ENCODE data around the gene ANKRD16.
A peak's percentile ranks its signal among the peaks of the same experiment; 100 is the strongest.
"Not testable (repeated sequence)": the region's sequence is repeated elsewhere in the genome, so short reads cannot be mapped to it uniquely, and the experiment has no call there.

The ANKRD16 gene

DNA sequence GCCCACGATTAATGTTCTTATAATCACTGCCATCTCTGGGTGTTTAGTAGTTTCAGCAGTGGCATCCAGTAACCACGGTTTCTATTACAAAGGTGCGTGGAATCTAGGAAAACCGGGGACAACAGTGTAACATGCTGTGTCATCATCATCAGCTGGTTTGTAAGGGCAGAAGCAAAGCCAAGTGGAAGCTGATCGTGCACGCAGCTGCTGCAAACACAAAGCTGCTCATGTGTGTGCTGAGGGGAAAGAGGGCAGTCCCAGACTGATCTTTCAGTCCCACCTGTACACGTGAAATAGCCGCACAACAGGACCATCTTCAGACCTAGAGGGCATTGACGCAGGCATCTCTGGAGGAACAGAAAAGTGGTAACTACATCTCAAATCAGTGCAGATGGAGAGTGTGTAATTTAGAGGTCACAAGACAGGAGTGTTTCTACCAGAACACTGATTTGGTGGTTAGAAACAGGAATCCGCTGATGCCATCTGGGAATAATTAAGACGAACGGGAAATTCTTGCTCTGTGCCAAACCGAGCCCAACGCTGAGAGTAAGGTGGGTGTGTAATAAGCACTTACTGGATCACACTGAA, 13.4 kb downstream of the ANKRD16 start:
- peak; percentile 82 for DNase-seq (ENCODE audit: low spot score)

DNA sequence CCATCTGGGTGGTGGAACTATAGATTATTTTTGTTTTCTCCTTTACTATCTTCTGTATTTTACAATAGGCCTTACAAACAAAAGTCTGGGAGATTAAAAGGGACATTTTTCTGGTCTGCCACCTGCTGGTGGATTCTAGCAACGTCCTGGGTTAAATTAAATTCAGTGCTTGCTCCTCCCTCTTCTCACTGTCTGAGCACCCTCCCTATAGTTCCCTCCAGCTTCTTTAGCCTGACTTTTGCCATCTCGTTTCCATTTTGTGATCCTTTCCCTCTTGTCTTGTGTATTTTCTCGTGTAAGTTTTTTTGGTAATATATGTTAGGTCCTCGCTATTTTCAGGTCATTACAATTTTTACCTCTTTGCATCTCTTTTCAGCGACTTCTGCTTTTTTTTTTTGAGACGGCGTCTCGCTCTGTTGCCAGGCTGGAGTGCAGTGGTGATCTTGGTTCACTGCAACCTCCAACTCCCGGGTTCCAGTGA, 16.1 kb downstream of the ANKRD16 start:
- peak; percentile 82 for DNase-seq (ENCODE audit: low spot score)

DNA sequence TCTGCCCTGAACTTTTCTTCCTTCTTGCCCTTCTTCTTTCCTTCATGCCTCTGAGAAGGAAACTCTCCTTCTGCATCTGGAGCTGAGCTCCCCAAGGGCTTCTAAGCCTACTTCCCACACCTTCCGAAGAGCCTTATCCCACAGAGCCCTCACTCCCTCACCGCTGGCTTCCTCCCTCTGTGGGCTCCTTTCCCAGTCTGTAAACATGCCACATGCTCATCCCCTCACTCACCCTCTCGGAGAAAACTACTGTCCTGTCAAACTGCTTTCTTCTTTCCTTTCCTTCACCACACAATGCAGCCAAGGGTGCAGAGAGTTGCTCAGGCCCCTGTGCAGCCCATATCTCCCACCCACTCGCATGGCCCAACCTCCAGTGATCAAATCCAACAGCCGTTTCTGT, 18.1 kb downstream of the ANKRD16 start:
- DNase-seq (ENCODE audit: low spot score): no peak

DNA sequence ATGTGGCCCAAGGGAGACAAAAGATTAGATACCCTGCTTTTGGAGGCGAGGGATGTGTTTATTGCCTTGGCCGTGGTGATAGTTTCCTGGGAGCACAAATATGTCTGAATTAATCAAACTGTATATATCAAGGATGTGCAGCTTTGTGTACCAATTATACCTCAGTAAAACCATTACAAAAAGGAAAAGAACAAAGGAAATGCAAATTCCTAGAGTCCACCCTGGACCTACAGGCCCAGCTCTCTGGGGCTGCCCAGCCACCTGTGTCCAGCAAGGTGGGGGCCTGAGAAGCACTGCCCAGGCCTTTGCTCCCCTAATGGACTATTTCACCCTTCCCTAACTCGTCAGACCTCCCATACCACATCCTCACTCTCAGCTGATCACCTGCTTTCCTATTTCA, 20.5 kb downstream of the ANKRD16 start:
- no peak for DNase-seq (ENCODE audit: low spot score)

DNA sequence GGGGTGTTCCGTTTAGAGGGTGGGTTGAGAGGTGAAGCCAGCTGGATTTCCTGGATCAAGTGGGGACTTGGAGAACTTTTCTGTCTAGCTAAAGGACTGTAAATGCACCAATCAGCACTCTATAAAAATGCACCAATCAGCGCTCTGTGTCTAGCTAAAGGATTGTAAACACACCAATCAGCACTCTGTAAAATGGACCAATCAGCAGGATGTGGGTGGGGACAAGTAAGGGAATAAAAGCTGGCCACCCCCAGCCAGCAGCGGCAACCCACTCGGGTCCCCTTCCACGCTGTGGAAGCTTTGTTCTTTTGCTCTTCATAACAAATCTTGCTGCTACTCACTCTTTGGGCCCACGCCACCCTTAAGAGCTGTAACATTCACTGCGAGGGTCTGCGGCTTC, 21.3 kb downstream of the ANKRD16 start:
- not testable (repeated sequence) for DNase-seq (ENCODE audit: low spot score)

DNA sequence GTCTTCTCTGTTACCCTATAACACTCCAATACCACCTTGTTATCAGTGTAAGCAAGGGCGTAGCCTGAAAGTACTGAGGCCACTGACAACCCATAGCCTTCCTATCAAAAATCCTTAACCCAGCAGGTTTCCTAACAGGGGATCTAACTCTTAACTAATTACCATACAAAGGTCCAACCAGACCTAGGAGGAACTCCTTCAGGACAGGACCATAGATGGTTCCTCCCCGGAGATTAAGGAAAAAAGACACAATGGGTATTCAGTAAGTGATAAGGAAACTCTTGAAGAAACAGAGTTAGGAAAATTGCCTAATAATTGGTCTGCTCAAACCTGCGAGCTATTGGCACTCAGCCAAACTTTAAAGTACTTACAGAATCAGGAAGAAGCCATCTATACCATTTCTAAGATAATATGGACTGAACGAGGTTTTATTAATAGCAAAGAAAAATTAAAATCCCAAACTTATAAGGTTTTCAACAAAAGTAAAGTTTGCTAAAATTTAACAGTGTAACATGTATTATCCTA, 22.5 kb downstream of the ANKRD16 start:
- DNase-seq (ENCODE audit: low spot score): not testable (repeated sequence)

DNA sequence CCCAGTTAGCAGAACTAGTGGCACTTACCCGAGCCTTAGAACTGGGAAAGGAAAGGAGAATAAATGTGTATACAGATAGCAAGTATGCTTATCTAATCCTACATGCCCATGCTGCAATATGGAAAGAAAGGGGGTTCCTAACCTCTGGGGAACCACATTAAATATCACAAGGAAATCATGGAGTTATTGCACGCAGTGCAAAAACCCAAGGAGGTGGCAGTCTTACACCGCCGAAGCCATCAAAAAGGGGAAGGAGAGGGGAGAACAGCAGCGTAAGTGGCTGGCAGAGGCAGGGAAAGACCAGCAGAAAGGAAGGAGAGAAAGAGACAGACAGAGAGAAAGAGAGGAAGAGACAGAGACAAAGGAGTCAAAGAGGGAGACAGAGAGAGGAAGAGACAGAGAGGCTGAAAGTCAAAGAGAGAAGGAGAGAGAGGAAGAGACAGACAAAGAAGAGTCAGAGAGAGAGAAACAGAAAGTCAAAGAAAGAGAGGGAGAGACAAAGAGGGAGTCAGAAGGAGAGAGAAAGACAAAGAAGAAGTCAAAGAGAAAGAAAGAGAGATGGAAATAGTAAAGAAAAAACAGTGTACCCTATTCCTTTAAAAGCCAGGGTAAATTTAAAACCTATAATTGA, 23.1 kb downstream of the ANKRD16 start:
- DNase-seq (ENCODE audit: low spot score): not testable (repeated sequence)

DNA sequence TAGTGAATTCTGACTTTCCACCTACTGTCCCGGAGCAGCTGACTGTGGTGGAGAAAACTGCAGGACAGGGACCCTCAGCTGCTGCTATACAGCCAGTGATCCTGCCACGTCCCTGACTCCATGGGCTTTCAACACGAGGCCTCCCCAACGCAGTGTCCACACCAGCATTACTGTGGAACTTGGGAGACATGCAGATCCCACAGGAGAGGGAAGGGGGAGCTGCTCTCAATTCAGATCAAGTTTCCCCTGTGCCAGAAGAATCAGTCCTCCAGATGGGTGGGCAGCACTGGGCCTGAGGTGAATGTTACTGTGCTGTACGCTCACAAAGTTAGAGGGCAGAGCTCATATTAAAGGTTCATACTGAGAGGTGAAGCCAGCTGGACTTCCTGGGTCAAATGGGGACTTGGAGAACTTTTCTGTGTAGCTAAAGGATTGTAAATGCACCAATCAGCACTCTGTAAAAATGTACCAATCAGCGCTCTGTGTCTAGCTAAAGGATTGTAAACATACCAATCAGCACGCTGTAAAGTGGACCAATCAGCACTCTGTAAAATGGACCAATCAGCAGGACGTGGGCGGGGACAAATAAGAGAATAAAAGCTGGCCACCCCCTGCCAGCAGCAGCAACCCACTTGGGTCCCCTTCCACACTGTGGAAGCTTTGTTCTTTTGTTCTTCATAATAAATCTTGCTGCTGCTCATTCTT, 26.6 kb downstream of the ANKRD16 start:
- DNase-seq (ENCODE audit: low spot score): not testable (repeated sequence)

DNA sequence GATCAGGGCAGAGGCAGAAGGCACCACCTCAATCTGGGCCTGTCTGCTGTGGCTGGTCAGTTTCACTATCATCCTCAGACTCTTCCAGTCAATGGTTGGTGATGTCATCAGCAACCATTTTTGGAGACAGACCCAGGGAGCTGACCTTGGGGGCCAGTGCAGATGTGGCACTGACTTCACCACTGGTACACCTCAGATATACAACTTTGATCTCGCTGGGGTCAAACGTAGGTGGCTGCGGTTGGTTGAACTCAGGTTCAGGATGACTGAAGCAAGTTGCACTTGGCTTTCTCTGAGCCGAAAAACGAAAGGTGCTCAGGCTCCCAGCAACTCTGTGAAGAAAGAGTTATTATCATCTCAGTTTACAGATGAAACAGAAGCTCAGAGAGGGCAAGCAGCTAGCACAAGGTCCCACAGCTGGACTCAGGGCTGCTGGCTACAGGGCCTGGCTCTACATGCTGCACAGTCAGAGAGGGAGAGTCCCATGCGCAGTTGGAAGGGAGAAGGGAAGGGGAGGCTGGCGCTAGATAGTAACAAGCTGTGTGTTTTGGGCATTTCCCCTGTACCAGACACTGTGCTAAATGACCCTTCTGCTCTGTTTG, 27.2 kb downstream of the ANKRD16 start:
- DNase-seq (ENCODE audit: low spot score): no peak

DNA sequence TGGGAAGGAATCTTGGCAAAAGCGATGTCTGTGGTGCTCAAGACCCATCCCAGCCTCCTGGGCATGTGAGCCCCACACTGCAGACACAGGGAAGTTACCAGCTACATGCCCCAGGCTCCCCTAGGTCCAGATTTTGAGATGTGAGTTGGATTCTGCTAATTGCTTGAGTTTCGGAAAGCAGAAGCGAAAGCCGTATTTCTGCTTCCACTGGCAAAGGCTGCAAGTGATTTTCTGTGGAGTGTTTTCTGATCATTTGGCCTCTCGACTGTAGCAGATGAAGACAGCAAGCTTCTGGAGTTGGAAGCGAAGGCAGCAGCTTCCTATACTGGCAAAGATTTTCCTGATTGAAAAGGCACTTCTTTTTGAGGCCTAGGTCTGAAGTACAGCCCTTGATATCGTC, 29.6 kb downstream of the ANKRD16 start:
- DNase-seq (ENCODE audit: low spot score): no peak

DNA sequence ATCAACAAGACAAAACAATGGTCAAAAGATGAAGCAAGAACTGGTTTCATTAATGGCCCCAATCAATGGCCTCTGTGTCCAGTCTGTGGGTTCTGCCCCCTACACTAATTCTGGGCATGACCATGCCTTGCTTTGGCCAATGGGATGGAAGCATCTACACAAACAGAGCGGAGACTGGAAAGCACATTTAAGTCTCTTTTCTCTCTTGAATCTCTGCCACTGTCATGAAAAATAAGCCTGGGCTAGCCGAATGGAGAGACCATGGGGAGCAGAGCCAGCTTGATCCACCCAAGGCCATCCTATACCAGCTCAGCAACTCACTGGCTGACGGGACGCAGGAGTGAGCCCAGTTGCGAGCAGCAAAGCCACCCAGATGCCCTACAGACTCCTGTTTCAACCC, 30.9 kb downstream of the ANKRD16 start:
- no peak for DNase-seq (ENCODE audit: low spot score)

DNA sequence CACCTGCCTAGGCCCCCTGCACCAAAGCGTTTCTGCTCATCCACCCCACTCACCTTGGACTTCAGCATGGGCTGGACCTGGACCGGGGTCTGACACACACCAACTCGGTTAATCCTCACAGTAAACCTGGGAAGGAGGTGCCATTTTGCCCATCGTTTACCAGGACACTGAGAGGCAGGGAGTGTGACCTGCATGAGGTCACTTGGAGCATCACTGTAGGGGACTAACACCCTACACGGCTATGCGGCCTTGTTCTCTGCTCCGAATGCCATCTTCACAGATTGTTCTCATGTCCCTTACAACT, 33.0 kb downstream of the ANKRD16 start:
- DNase-seq (ENCODE audit: low spot score): no peak

DNA sequence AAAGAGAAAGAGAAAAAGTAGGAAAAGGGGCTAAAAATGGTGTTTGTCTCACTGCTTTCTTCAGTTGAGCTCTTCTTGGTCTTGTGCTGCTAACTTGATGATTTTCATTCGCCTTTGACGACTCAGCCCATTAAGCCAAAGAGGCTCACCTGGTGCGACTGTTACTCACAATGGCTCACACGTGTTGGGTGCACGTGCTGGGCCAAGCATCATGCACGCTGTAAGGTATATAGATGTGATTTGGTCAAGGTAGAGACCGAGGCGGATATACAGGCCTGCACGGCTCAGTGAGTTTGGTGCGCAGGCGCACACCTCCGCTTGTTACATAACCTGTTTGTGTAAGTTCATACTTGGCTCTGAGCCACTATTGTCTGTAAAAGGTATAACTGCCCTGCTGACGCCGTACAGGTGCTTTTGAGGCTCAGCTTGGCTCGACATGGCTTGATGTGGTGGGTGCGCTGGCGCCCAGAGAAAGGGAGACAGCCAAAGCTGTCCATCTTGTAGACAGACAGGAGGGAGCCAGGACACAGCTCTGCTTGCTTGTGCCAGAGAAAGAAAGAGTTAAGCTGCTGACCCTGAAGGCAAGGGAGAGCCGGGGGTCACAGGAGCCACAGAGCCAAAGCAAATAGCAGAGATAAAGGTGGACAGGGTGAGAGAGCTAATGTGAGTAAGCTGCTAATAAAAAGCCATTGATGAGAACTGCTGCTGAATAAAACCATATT, 33.6 kb downstream of the ANKRD16 start:
- no peak for DNase-seq (ENCODE audit: low spot score)

DNA sequence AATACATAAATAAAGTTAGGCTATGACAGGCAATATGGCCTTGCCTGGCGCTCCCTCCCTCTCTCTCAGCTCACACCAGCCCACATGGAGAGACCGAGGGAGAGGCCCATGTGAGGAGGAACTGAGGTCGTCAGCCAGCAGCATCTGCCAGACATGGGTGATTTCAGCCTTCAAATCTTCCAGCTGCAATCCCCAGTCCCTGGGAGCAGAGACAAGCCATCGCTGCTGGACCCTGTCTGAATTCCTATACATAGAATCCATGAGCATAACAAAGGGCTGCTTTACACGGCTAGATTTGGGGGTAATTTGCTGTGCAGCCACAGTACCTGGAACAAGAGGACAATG, 35.6 kb downstream of the ANKRD16 start:
- no peak for DNase-seq (ENCODE audit: low spot score)

DNA sequence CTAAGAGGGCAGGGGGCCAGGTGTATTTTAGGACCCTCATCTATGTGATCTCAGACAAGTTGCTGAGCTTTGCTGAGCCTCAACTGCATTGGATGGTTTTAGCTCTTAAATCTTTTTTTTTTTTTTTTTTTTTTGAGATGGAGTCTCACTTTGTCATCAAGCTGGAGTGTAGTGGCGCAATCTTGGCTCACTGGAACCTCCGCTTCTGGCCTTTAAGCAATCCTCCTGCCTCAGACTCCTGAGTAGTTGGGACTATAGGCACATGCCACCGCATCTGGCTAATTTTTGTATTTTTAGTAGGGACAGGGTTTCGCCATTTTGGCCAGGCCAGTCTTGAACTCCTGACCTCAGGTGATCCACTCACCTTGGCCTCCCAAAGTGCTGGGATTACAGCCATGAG, 43.0 kb downstream of the ANKRD16 start:
- DNase-seq (ENCODE audit: low spot score): not testable (repeated sequence)

DNA sequence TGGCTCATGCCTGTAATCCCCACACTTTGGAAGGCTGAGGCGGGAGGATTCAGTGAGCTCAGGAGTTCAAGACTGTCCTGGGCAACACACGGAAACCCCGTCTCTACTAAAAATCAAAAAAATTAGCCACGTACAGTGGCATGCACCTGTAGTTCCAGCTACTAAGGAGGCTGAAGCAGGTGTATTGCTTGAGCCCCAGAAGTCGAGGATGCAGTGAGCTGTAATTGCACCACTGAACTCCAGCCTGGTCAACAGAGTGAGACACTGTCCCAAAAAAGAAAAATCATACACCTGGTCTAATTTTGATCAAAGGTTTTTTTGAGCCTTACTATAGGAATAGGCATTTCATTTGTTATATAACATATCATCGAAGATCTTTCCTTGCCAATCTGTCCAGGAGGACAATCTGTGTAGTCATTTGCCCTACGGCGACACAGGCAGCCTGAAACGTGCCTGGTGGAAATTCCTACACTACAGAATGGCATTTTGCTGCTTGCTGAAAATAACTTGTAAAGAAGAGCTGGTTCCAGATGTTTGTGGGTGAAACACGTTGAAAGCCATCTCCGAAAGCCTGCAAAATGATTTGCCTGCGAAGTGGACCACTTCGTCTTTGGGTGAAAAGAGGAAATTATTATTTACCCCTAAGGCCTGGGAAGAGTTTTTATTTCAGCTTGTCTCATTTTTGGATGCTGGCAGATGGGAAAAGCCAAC, 45.2 kb downstream of the ANKRD16 start:
- DNase-seq (ENCODE audit: low spot score): peak; percentile 53

DNA sequence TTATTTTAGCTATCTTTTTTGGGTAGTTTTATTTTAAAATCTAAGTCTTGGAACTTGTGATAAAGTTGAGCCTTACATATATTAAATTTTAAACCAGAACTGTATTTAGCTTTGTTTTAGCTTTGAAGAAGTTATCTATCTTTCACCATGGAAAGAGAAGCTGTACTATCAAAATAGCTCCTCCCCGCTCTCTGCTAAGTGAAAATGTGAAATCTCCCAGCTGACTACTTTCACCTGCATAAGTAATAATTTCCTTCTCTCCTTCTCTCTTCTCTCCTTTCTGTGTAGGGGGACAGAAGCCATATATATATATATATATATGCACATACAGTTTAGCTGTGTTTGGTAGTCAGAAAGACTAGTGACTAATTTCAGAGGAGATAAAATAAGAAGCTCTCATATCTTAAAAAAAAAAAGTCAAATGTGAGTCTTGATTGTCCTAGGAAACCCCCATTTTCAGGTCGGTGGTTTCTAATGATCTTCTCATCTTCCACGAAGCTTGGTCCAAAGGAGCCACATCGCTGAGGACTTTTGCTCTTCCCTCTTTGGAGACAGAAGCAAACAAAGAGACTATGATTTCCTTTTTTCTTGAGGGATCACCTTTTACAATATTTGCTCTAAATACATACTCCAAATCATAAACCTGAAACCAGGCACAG, 45.9 kb downstream of the ANKRD16 start:
- DNase-seq (ENCODE audit: low spot score): no peak

DNA sequence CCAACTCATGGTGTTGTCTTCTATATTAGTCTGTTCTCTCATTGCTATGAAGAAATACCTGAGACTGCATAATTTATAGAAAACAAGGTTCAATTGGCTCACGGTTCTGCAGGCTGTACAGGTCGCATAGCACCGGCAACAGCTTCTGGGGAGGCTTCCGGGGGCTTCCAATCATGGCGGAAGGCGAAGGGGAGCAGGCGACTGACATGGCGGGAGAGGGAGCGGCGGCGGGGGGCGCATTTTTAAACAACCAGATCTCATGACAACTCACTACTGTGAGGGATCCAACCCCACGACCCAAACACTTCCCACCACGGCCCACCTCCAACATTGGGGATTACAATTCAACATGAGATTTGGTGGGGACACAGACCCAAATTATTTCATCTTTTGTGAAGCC, 47.7 kb downstream of the ANKRD16 start:
- DNase-seq (ENCODE audit: low spot score): no peak

DNA sequence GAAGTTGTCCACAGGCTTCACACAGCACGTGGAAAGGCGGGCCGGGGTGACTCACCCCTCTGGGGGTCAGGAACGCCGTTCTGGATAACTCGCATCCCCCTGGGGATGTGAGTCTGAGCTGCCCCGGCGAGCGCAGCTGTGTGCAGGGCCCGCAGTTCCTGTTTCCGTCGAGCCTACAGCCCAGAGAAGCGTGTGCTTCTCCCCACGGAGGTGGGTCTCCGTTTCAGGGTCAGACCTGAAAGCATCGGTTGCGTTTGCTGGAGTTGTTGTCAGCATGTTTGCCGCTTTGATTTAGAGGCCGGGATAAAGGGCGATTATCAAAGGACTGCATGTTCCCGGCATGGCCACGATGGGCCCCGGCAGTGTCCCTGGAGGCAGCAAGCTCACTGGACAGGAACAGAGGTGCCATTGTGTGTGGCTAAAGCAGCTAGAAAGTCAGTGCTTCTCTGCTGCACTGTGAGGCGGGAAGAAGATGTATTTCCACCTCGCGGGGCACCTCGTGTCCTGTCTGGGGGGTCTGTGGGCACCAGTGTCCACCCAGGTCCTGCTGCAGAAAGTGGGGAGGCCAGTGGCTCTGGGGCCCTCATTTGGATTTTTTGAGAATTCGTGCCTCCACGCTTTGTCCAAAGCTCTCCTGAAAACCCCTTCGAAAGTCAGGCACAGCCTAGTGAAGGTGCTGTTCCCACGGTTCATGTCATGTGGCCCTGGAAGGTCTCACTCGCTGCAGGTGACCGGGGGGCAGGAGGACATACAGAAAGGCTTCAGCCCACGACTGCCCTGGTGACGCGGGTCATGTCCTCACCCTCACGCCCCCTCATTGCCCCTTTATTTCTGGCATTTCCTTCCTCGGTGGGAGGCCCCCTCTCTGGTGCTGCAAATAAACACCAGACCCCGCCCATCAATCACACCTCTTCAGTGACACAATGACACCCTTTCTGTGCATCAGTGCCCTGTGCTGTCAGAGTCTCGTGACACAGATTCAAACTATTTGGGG, 49.1 kb downstream of the ANKRD16 start:
- no peak for DNase-seq (ENCODE audit: low spot score)

DNA sequence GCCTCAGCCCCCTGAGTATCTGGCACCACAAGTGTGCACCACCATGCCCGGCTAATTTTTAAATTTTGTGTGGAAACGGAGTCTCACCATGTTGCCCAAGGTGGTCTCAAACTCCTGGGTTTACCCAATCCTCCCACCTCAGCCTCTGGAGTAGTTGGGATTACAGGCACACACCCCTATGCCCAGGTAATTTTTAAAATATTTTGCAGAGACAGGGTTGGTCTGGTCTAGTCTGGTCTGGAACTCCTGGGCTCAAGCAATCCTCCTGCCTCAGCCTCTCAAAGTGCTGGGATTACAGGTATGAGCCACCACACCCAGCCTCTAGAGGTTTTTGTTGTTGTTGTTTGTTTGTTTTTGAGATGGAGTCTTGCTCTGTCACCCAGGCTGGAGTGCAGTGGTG, 53.5 kb downstream of the ANKRD16 start:
- DNase-seq (ENCODE audit: low spot score): not testable (repeated sequence)

Measured in AG20443 (cell line).